ENCODE data around the gene ITGAE. TPM values are rescaled to one million over a fixed set of nuclear protein-coding genes. Genes with fewer than 3 reads are reported as not detected.

ITGAE gene
- total RNA-seq, 2 donors from 2014 or later: 16.2 to 27.6 TPM

GRCh38 chr17:3805581-3805980 lies 4.6 kb upstream of the ITGAE start:
- no peak for DNase-seq (ENCODE audit: low spot score)
- intact Hi-C loops (cut with DNase I): no loop called here
- H3K9me3 ChIP-seq: no peaks in the 10 kb centered on the region
- H3K27me3 ChIP-seq (replicated peaks; ENCODE audit: insufficient read depth): no peaks in the 10 kb centered on the region
- 79% methylated on average over 5 of the region's 5 CpGs for WGBS
- no peak for TF ChIP-seq POLR2A (IDR thresholded peaks at IDR 0.05)
- no peak overlapping the region for H3K27ac ChIP-seq
- H3K4me1 ChIP-seq (replicated peaks): no peaks in the 10 kb centered on the region
- peaks cover 0 to 1% of the 10 kb centered on the region in 2 donors for H3K36me3 ChIP-seq
- H3K4me3 ChIP-seq: no peak overlapping the region

- Histone ChIP-seq H3K36me3 (no peaks in the 10 kb centered on the region), H3K9me3 (no peaks in the 10 kb centered on the region), H3K4me1 (replicated peaks) (no peaks in the 10 kb centered on the region), H3K27me3 (replicated peaks; ENCODE audit: insufficient read depth) (no peaks in the 10 kb centered on the region), H3K27ac (no peak overlapping the region), H3K4me3 (no peak overlapping the region)
- intact Hi-C loops (cut with DNase I): no loop called here
- no peak for DNase-seq (ENCODE audit: low spot score)
- TF ChIP-seq POLR2A (IDR thresholded peaks at IDR 0.05) (no peak), CTCF (IDR thresholded peaks at IDR 0.05) (no peak), POLR2AphosphoS5 (IDR thresholded peaks at IDR 0.05) (no peak)
- WGBS: 75% methylated on average over 6 of the region's 6 CpGs
These were observed 3.5 kb upstream of the ITGAE start for GRCh38 chr17:3804503-3804931.

DNA sequence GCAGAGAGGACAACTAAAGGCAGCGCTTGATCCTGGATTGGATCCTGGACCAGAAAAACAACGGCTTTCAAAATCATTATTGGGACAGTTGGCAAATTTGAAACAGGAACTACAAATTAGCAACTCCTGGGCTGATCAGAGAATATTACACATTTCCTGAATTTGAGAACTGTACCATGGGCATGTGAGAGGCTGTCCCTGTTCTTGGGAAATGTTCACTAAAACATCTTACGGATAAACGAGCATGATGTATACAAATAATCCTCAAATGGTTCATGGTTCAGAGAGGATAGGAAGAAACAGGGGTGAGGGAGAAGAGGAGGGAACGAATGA lies 2.3 kb upstream of the ITGAE start:
- WGBS: 74% methylated on average over 5 of the region's 5 CpGs
- intact Hi-C loops (cut with DNase I): no loop called here

DNA sequence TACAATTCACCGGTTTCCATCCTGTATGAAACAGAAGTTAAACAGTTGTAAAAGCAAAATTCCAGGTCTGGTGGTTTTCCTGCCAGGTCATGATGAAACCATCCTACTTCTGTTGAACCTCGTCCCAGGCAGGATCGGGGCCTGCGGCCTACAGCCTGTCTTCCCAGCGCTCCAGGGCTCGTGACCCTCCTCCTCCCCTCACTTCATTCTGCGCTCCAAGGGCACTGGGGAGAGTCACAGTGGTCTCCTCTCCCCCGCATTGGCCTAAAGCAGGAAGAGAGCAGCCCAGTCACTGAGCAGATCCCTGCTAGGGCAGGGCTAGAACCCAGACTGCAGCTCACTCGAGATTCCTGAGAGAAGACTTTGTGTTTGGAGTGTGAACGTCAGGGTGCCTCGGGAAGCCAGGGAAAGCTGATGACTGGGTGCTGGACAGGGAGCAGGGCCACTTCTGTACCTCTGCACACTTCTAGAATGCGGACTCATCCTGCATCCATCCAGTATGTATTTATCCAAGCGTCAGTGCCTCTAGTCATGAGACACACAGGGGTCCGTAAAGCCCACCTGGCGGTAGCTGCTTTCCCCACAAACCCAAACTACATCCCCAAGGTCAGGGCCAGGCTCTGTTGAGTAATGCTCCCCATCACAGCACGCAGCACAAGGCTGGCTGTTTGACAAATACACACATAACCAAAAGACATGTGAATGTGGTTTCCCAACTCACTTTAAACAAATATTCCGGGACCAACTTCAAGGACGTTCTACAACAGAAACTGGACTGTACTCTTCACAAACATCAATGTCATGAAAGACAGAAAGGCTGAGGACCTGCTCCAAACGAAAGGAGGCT lies 1.7 kb upstream of the ITGAE start:
- Histone ChIP-seq H3K36me3 (no peaks in the 10 kb centered on the region), H3K27me3 (replicated peaks; ENCODE audit: insufficient read depth) (no peaks in the 10 kb centered on the region), H3K27ac (peak overlapping the region; percentile 18 to 52), H3K4me3 (no peak overlapping the region), H3K4me1 (replicated peaks) (no peaks in the 10 kb centered on the region), H3K9me3 (no peaks in the 10 kb centered on the region)
- peak; percentile 28 for DNase-seq (ENCODE audit: low spot score)
- TF ChIP-seq POLR2AphosphoS5 (IDR thresholded peaks at IDR 0.05) (peak; percentile 57), POLR2A (IDR thresholded peaks at IDR 0.05) (no peak), CTCF (IDR thresholded peaks at IDR 0.05) (no peak)
- intact Hi-C loops (cut with DNase I): no loop called here
- 50% methylated on average over 19 of the region's 19 CpGs for WGBS

More for the DNA sequence above, 2.3 kb upstream of the ITGAE start:
- TF ChIP-seq CTCF (IDR thresholded peaks at IDR 0.05): no peak
- TF ChIP-seq POLR2A (IDR thresholded peaks at IDR 0.05): no peak
- no peak for TF ChIP-seq POLR2AphosphoS5 (IDR thresholded peaks at IDR 0.05)
- DNase-seq (ENCODE audit: low spot score): no peak
- Histone ChIP-seq H3K4me3 (no peak overlapping the region), H3K9me3 (no peaks in the 10 kb centered on the region), H3K27me3 (replicated peaks; ENCODE audit: insufficient read depth) (no peaks in the 10 kb centered on the region), H3K27ac (peak overlapping the region in 1 of 2 donors; percentile 52), H3K36me3 (no peaks in the 10 kb centered on the region), H3K4me1 (replicated peaks) (no peaks in the 10 kb centered on the region)

DNA sequence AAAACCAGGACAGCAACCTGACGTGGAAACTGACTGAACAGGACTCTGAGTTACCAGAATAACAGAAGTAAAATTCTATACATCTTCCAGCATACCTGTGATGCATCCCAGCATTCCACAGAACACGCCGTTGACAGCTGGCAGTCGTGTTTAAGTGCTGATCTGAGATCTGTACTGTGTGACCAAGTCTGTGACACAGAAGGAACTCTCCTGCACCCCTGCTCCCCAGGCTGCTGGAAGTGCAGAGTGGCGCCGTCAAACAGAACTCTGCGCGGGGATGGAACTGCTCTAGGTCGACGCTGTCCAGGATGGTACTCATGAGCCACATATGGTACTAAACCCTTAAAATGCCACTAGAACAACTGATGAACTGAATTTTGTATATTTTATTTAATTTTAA lies 804 bp upstream of the ITGAE start:
- TF ChIP-seq CTCF (IDR thresholded peaks at IDR 0.05) (no peak), POLR2AphosphoS5 (IDR thresholded peaks at IDR 0.05) (no peak), POLR2A (IDR thresholded peaks at IDR 0.05) (no peak)
- Histone ChIP-seq H3K4me1 (replicated peaks) (no peaks in the 10 kb centered on the region), H3K4me3 (no peak overlapping the region), H3K27ac (no peak overlapping the region), H3K9me3 (no peaks in the 10 kb centered on the region), H3K27me3 (replicated peaks; ENCODE audit: insufficient read depth) (no peaks in the 10 kb centered on the region), H3K36me3 (no peaks in the 10 kb centered on the region)
- 92% methylated on average over 10 of the region's 10 CpGs for WGBS
- intact Hi-C loops (cut with DNase I): no loop called here
- DNase-seq (ENCODE audit: low spot score): no peak

Measured in prostate gland (tissue), 2 donors.